Left renal cortex interstitium (tissue), 4 donors: ENCODE data around the gene CMSS1. TPM values are rescaled to one million over a fixed set of nuclear protein-coding genes. Genes with fewer than 3 reads are reported as not detected.

ENCODE experiments used
- DNase-seq, 4 donors: peaks; one replicate each; pipeline ENCODE4 v3.0.0-alpha.2; 2013; ENCODE audit warnings: low read depth in 4 of 4, low spot score in 2 of 4, missing footprints in 1 of 4
- polyA plus RNA-seq, 4 donors: library from polyadenylated mRNA; unstranded; fragments of 120-200 nt; gene quantifications; one replicate each; pipeline ENCODE4 v1.2.1, GENCODE V29; 2013; ENCODE audit not compliant: insufficient read length in 4 of 4

The CMSS1 gene
- polyA plus RNA-seq, 4 donors, result 40.5 to 48.1 (median 44.9) TPM

DNA sequence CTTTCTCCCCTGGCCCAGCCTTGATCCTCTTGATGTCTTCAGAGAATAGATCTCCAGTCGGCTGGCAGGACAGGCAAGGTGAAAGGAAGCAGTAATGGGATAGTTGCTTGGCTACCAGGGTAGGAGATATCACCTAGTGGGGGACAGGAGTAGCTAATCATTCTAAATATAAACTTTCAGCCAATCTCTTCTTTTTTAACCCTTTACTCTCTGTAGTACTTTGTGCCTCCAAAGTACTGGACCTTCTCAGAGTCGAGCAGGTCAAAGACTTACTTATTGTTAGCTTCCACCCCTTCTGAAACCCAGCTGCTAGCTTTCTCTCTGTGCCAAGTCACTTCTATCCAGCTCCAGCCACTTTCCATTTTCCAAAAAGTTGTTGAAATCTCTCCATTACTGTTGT is 340.0 kb downstream of the CMSS1 start:
- DNase-seq, result no peak

DNA sequence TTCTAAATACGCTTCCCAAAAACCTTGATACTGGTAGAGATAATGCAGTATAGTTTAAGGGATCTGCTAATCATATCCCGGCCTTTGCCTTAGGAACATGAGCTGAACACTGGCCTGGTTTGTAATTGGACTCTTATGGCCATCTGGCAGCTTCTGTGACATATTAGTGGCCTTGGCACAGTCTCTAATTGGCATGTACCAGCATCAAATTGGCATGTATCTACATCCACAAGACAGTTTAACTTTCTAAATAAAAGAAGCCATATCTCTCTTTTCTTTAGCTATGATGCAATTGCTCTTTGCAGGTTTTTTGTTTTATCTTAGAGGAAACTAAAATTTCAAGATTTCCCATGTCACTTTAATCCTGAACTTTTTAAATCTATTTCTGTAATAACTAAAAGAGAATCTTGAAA is 341.3 kb downstream of the CMSS1 start:
- DNase-seq, result no peak

DNA sequence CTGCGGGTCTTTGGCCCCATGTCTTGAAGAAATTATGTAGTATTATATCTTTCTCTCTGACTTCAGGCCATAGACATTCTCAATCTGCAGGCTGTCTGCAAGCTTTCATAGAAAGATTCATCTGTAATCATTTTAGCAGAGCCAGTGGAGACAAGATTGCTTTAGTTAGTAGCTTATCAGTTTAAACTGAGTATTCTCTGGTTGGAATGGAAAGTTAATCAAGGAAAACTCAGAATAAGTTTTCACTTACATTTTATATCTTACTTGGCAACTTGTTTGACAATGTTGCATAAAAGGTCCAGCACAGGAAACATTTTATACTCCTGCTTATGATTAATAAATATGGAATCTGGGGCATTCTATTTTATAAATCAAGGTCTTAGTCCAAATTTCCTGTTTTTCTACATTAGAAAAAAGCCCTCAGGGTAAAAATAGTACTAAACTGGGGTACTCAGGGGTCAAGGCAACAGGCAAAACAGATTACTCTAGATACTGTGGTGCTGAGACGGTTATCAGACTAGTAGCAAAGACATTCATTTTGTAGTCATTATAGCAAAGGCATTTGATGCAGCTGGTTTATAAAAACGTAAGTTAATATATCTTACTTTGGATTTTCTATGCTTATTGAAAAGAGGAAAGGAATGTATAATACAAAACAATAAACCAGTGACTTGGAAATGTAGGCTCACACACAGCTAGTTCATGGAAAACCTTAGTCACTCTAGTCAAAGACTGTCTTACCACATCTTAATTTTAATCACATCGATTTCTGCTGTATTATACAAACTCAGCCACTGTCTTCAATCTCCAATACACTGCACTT is 341.9 kb downstream of the CMSS1 start:
- no peak for DNase-seq

DNA sequence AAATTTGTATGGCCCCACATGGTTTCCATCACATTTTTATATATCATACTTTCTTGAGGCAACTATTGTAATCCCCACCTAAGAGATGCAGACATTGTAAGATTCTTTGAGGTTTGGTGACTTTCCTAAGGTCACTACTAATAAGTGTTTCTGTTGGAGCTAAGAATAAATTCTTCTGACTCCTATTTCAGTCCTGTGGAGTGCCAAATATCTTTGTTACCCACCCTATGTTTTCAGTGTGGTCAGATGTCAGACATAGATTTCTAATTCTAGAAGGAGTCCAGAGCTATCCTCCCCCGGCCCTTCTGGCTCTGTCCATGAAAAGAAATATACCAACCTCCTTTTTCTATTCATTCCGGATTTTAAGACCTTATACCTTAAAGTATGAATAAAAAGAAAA is 342.9 kb downstream of the CMSS1 start:
- DNase-seq, result no peak

DNA sequence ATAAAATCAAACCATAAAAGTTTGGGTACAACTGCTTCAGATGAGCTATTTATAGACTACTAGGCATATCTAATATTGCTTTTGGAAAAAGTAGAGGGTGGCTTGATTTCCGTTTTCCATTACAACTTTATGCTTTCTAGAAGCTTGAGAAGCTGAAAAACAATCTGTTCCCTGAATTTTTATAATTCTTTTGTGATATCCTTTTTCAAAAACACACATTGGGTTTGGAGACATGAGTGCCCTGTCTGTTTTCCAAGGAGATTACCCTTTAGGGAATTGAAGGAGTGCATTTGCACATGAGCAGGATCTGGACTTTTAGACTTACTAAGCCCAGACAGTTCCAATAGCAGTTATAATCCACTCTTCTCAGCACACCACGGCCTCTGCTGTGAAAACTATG is 346.1 kb downstream of the CMSS1 start:
- no peak for DNase-seq

DNA sequence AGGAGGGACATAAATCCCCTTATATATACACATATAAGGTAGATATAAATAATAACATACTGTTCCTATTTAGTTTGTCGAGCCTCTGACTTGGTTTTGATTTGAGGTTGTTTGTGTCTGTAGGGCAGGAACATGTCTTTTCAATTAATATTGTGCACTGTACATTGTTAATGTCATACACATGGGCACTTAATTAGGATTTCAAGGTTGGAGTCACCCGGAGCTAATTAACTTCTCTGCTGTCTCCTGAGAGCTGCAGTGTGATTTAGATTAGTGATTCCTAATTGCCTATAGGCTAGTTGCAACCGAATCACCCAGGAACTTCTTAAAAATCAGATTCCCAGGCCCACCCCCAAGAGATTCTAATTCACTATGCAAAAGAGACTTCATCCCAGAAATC is 347.1 kb downstream of the CMSS1 start:
- DNase-seq, result no peak

DNA sequence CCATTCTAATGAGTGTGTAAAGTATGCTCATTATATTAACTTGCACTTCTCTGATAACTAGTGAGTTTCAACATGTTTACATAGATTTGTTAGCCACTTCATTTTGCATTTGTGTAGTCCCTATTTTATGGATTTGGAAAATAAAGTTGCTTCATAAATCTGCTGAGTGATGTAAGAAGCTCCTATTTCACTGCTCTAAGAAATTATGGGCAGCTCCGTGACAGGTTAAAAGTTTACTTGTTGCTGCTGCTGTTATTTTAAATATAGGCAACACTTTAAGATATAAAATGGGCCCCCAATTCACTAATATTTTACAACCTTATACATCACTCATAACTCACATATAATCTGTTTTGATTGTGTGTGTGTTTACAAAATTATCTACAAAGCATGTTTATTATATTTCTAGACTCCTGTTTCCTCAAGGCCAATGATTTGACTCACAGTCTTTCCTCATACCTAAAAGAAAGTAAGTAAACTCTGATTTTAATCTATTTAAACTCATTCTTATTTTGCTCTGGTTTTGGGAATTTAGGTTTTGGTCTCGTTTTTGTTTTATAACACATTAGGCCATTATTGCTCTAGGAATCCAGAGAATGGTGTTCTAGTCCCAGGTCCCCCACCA is 348.4 kb downstream of the CMSS1 start:
- no peak for DNase-seq

DNA sequence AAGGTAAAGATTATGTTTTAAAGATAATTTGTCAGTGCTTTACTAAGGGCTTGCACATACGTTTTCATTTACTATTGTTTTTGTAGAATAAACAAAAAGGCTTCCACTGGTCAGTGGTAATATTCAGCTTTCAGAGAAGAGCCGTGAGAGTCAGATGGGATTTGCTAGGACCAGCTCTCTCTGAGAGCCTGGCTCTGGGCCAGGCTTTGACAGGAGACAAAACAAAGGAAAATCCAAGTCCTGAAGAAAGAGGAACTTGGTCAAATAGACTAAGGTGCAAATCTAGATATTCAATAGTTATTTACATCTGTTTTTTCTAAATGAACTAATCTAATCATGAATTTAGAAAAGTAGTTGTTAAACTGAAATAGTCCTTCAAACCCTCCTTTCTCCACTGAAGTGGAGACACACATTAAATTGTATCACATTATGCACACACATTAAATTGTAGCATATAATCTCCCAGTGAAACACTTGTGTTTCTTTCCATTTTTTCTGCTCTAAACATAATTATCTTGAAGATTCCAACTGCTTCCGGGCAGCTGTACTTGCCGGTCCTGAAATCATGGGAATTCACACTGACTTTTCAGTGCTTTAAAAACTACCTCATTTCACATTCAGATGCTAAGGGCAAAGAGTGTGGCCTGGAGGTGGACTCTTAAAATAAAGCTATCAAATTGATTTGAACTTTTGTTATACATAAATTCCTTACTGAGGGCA is 351.7 kb downstream of the CMSS1 start:
- no peak for DNase-seq

DNA sequence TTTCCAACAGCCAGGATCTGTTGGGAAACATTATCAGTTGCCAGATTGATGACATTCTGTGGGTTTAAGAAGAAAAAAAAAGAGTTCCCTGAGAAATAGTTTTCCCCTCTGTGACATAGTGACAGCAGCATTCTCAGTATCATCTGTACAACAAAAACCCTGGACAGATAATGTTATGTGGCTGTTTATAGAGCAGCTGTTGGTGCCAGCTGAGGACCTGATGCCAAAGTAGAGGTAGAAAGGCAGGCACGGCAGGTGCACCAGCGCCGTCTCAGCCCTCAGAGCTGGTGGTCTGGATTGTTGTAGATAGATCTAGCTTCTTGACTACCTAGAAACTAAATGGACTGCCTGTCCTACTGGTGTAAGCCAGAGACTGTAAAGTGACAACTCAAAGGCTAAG is 352.8 kb downstream of the CMSS1 start:
- DNase-seq, result no peak

DNA sequence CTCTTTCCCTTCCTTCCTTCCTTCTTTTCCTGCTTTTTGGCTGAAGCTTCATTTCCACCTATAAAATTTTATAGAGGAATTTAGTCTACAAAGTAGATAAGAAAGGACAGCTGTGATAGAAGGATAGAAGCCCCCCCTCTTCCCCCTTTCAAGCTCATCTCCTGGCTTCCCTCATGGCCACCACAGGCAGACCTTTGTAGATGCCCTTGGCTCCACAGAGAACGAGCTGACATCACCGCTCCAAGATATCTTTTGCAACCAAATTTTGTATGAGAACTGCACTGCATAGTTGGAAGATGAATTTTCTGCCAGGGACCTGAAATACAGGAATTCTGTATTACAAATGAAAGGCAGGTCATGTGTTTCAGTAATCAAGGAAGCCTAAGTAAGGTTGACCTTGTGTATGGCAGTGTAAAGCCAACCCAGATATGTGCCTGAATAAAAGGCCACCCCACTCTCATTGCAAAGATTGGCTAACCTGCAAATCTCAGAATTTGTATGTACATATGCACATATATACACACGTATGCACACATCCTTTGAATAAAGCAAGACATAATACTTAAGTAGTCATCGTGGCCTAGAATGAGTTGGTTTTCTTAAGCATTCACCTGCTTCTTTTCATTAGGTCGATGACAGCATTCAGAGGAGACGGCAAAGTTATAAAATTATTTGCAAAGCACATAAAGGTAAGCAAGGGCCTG is 353.7 kb downstream of the CMSS1 start:
- no peak for DNase-seq

DNA sequence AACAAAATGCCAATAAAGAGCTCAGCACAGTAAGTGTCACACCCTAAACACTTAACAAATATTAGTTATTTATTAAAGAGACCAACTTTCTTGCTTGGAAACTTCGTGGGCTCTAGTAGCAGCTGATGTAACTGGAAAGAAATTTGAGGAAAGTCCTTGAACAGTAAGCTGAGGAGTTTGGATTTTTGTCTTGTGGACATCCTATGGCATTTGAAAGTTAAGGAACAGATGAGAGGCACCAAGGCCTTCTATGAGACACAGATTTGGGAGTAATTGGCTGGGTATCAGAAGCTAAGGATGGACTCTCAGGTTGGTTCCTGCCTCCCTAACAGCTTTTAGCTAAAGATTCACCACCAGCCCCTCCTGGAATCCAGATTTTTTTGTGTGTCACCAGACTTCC is 356.3 kb downstream of the CMSS1 start:
- DNase-seq, result no peak

DNA sequence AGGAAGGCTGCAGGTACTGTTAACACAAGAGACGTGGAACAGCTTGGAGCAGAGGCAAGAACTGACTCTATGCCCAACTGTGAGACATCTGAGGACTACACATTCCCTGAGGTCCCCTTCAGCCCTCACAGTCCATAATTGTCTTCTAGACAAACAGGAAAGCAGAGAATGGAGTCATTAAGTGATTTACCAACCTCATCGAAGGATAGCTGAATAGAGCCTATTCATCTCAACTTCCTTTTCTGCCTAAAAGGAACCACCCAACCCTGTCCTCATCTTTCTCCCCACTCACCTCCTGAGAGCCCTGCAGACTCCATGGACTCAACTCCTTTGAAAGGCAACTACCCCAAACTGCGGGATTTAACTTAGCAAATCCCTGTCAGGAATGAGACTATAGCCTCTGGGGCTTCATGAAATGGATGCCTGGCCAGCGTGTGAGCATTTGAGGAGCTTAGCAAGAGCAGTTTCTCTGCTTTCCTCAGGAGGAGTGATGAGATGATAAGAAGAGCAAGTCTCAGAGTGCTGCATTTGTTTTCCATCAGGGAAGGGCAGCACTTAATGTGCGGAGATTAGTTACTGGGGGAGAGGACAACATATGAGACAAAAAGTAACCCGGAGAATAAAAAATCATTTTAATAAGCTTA is 358.1 kb downstream of the CMSS1 start:
- no peak for DNase-seq

DNA sequence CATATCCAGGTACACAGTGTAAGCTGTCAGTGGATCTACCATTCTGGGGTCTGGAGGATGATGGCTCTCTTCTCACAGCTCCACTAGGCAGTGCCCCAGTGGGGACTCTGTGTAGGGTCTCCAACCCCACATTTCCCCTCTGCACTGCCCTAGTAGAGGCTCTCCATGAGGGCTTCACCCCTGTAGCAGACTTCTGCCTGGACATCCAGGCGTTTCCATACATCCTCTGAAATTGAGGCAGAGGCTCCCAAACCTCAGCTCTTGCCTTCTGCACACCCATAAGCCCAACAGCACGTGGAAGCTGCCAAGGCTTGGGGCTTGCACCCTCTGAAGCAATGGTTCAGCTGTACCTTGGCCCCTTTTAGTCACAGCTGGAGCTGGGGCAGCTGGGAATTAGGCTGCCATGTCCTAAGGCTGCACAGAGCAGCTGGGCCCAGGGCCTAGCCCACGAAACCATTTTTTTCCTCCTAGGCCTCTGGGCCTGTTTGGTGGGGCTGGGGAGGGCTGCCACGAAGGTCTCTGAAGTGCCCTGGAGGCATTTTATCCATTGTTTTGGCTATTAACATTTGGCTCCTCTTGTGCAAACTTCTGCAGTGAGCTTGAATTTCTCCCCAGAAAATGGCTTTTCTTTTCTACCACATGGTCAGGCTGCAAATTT is 362.2 kb downstream of the CMSS1 start:
- DNase-seq, result no peak

DNA sequence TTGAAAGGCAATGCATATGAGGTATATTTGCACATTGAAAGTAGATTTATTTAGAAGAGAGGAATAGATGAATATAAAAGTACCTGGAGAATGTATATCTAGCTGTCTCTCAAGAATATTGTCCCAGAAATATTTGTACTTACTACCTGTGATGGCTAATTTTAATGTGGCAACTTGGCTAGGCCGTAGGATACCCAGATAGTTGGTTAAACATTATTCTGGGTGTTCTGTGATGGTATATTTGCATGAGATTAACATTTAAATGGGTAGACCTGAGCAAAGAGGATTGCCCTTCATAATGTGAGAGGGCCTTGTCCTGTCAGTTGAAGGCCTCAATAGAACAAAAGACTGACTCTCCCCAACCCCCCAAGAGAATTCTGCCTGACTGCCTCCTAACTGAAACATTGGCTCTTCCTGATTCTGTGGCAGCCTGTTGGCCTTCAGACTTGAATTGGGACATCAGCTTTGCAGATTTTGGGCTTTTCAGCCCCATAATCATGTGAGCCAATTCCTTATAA is 366.0 kb downstream of the CMSS1 start:
- DNase-seq, result no peak

DNA sequence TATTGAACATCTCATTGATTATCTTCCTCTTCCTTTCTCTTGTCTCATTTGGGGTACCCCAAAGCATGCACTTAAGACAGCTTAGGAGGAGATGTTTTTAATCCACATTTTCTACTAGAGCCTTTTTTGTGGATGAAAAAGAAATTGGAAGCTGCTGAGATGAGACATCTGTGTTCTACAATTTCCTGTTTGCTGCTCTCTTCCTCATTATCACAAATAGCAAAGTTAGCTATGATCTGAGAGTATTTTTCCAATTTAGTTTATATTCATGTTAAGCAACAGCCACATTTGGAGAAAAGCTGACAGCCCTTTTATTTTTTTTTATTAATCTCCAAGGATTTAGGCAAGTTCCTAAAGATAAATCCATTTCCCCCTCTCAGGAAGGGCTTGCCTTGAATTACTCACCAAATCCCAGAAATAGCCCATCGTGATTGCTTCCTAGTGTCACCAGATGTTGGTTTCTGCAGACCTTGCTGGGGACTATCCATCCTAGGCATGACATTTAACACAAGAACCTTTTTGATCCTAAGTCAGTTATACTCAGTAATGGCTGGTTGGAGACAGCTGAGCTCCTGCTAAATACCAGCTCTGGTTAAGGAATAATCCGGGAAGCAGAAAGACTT is 367.4 kb downstream of the CMSS1 start:
- no peak for DNase-seq

DNA sequence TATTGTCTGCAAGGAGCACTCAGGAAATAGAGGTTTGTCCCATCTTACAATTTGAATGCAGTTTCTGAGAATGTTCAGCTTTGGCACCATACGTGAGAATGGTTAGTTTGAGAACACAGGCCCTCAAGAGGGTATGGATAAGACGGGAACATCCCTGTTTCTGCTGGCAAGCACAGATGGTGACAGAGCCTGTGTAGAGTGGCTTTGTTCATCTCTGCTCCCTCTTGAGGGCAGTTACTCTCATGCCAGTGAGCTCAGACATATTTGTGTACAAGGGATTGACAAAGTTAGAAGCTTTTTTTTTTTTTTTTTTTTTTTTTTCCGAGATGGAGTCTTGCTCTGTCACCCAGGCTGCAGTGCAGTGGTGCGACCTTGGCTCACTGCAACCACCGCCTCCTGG is 368.2 kb downstream of the CMSS1 start:
- no peak for DNase-seq

DNA sequence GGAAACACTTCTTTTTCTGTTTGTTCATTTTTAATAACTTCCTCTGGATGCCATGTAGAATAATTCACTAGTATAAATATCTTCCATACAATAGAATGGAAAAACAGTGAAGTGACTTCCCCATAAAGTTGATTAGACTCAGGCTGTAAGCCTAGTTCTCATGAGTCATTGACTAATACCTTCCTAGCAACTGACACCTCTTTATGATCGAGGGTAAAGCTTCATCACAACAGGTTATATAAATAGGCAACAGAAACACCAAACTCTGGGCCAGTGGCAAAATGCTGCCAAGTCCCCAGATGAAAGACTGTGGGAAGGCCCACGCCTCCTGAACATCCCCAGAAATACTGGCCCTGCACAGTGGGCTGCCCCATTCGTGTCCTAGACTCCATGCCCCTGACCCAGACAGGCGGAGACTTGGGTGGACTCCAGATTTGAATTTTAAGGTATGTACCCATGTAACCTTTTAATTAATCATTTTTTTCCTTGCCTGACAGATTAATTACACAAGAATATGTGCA is 371.8 kb downstream of the CMSS1 start:
- no peak for DNase-seq

DNA sequence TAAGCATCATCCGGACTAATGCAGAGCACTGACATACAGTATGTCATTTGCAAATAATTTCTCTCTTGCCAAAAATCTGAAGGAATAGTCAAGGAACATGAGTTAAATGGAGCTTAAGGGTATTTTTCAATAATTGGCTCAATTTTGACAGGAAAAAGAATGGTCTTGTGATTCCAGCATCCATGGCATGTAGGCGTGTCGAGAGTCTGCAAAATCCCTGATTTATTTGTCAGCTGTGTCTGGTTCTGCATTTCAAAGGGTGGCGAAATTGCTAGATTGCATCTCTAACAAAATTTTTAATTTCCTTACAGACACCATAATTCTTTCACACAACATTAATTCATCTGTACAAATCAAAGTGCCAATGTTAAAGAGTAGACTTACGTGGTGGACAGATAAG is 377.7 kb downstream of the CMSS1 start:
- DNase-seq, result no peak

DNA sequence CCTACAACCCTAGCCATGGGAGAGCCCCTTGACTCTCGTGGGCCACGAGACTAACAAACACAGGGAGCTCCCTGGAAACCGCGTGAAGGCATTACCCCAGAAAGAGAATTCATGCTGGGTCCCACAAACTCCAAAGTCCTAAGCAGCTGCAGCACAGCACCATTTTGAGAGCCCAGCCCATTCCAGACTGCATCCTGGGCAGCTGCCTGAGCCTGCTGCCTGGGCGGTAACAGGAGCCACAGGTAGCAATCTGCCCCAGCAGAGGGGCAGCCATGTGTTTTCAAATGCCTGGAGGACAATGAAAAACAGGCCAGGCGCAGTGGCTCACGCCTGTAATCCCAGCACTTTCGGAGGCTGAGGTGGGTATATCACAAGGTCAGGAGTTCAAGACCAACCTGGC is 380.2 kb downstream of the CMSS1 start:
- no peak for DNase-seq
